ENCODE data around the gene DOCK7. TPM values are rescaled to one million over a fixed set of nuclear protein-coding genes. Genes with fewer than 3 reads are reported as not detected.

Gene DOCK7
- total and polyA plus RNA-seq, 2 of the 13 experiments (the other 11 are each of a cell fraction or from before 2014, with no cell fraction given), result 45.7 to 67.2 TPM

GRCh38 chr1:62426237-62426636 lies 261.9 kb downstream of the DOCK7 start:
- in situ Hi-C loops (cut with HindIII; ENCODE audit: extremely low pct_ligation_motif_present, low pct_unique_long_range_greater_than_20kb) (no loop called here), intact Hi-C loops (cut with micrococcal nuclease; ENCODE audit: unreplicated experiment) (no loop called here)
- Histone ChIP-seq H4K20me1 (ENCODE audit: insufficient read depth, low read length) (no peaks in the 10 kb centered on the region), H3K79me2 (ENCODE audit: insufficient read depth, low read length) (no peaks in the 10 kb centered on the region), H3K4me3 (replicated peaks in 1 of 3; ENCODE audit: insufficient read depth in 1 of 3, low read depth in 2 of 3, low read length in 3 of 3) (no peak overlapping the region), H3K27me3 (ENCODE audit: control insufficient read depth in 1 of 2, insufficient read depth in 2 of 2, low read length in 2 of 2) (no peaks in the 10 kb centered on the region), H3K9me3 (ENCODE audit: low read length) (no peaks in the 10 kb centered on the region), H3K4me1 (ENCODE audit: insufficient read depth, low read length) (peaks cover 37% of the 10 kb centered on the region), H3K4me2 (ENCODE audit: low read depth, low read length) (no peak overlapping the region), H3K9ac (ENCODE audit: insufficient read depth, low read depth, low read length) (no peak overlapping the region), H3K27ac (ENCODE audit: extremely low read length, insufficient read depth, low read length) (no peak overlapping the region), H2AFZ (ENCODE audit: low read length) (peak overlapping the region; percentile 36), H3K36me3 (replicated peaks in 1 of 2; ENCODE audit: control insufficient read depth in 1 of 2, insufficient read depth in 2 of 2, low read length in 2 of 2) (no peaks in the 10 kb centered on the region)
- TF ChIP-seq FUBP1 (CRISPR knock-in tag; IDR thresholded peaks at IDR 0.05; ENCODE audit: borderline replicate concordance), result no peak
- TF ChIP-seq PBX3 (CRISPR knock-in tag; IDR thresholded peaks at IDR 0.05; ENCODE audit: borderline replicate concordance), result no peak
- TF ChIP-seq TOPORS (CRISPR knock-in tag; IDR thresholded peaks at IDR 0.05), result no peak
- TF ChIP-seq CREM (IDR thresholded peaks at IDR 0.05), result no peak
- no peak for TF ChIP-seq CREM (CRISPR knock-in tag; IDR thresholded peaks at IDR 0.05)
- TF ChIP-seq, protein P1, sequence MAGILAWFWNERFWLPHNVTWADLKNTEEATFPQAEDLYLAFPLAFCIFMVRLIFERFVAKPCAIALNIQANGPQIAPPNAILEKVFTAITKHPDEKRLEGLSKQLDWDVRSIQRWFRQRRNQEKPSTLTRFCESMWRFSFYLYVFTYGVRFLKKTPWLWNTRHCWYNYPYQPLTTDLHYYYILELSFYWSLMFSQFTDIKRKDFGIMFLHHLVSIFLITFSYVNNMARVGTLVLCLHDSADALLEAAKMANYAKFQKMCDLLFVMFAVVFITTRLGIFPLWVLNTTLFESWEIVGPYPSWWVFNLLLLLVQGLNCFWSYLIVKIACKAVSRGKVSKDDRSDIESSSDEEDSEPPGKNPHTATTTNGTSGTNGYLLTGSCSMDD (CRISPR knock-in tag; IDR thresholded peaks at IDR 0.05), result no peak
- no peak for TF ChIP-seq ZSCAN9 (CRISPR knock-in tag; IDR thresholded peaks at IDR 0.05; ENCODE audit: borderline replicate concordance)
- TF ChIP-seq DPF2 (CRISPR knock-in tag; IDR thresholded peaks at IDR 0.05; ENCODE audit: borderline replicate concordance, low read depth), result no peak
- TF ChIP-seq, protein P2, sequence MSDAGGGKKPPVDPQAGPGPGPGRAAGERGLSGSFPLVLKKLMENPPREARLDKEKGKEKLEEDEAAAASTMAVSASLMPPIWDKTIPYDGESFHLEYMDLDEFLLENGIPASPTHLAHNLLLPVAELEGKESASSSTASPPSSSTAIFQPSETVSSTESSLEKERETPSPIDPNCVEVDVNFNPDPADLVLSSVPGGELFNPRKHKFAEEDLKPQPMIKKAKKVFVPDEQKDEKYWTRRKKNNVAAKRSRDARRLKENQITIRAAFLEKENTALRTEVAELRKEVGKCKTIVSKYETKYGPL (CRISPR knock-in tag; IDR thresholded peaks at IDR 0.05), result no peak
- no peak for TF ChIP-seq SP2 (CRISPR knock-in tag; IDR thresholded peaks at IDR 0.05)
- no peak for TF ChIP-seq TGIF2 (CRISPR knock-in tag; IDR thresholded peaks at IDR 0.05)
- TF ChIP-seq RCOR2 (CRISPR knock-in tag; IDR thresholded peaks at IDR 0.05), result no peak
- TF ChIP-seq CENPX (CRISPR knock-in tag; IDR thresholded peaks at IDR 0.05), result no peak
- no peak for TF ChIP-seq ZBTB7A (CRISPR knock-in tag; IDR thresholded peaks at IDR 0.05)
- no peak for TF ChIP-seq HOXA3 (CRISPR knock-in tag; IDR thresholded peaks at IDR 0.05)
- TF ChIP-seq, protein P3, sequence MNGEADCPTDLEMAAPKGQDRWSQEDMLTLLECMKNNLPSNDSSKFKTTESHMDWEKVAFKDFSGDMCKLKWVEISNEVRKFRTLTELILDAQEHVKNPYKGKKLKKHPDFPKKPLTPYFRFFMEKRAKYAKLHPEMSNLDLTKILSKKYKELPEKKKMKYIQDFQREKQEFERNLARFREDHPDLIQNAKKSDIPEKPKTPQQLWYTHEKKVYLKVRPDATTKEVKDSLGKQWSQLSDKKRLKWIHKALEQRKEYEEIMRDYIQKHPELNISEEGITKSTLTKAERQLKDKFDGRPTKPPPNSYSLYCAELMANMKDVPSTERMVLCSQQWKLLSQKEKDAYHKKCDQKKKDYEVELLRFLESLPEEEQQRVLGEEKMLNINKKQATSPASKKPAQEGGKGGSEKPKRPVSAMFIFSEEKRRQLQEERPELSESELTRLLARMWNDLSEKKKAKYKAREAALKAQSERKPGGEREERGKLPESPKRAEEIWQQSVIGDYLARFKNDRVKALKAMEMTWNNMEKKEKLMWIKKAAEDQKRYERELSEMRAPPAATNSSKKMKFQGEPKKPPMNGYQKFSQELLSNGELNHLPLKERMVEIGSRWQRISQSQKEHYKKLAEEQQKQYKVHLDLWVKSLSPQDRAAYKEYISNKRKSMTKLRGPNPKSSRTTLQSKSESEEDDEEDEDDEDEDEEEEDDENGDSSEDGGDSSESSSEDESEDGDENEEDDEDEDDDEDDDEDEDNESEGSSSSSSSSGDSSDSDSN (CRISPR knock-in tag; IDR thresholded peaks at IDR 0.05), result no peak
- no peak for TF ChIP-seq ZNF737 (CRISPR knock-in tag; IDR thresholded peaks at IDR 0.05; ENCODE audit: borderline replicate concordance)
- TF ChIP-seq HNRNPUL1 (IDR thresholded peaks at IDR 0.05; ENCODE audit: low read depth, low read length), result no peak
- no peak for TF ChIP-seq ZNF333 (CRISPR knock-in tag; IDR thresholded peaks at IDR 0.05; ENCODE audit: borderline replicate concordance)
- POLR2A ChIA-PET, result interaction anchor here (5.1 kb wide), 1 partner anchor 9 kb away, joined by 97 read pairs; the partner anchor contains the start of gene USP1
- DNase-seq (ENCODE audit: low spot score) (no peak), ATAC-seq (no peak), FAIRE-seq (no peak)
- CTCF ChIA-PET (ENCODE audit: low intra/inter-chr PET ratio, low total read pairs), result no interaction called here
- WGBS (ENCODE audit: low lambda C conversion rate), result 44% methylated on average over 3 of the region's 3 CpGs
- BruUV-seq (replicated peaks), result no TSS peak

Data from HepG2 (cell line).